CMK (cell line): ENCODE results near the gene SMIM1.

Source experiments
- DNase-seq: peaks from one replicate; pipeline ENCODE4 v3.0.0-alpha.2; 2010; ENCODE audit warnings: low read depth

SMIM1 gene

GRCh38 chr1:3772715-3773571 lies at the start of gene SMIM1:
Gene SMIM1, plus strand, starts transcription at chr1:3772749. Its CDS starts 2,625 bp downstream, at chr1:3775374.
- DNase-seq: peak; percentile 60

GRCh38 chr1:3722846-3723245 lies 49.7 kb upstream of the SMIM1 start:
- DNase-seq: no peak

GRCh38 chr1:3724416-3725030 lies 48.0 kb upstream of the SMIM1 start:
- peak; percentile 69 for DNase-seq

- DNase-seq: no peak
Observed at GRCh38 chr1:3725366-3725765, 47.2 kb upstream of the SMIM1 start.

GRCh38 chr1:3727042-3727824 lies 45.3 kb upstream of the SMIM1 start:
- peak; percentile 64 for DNase-seq

- no peak for DNase-seq
Observed at GRCh38 chr1:3727825-3728776, 44.4 kb upstream of the SMIM1 start.

GRCh38 chr1:3729594-3730542 lies 42.7 kb upstream of the SMIM1 start:
- DNase-seq: no peak

- no peak for DNase-seq
Observed at GRCh38 chr1:3730543-3731247, 41.9 kb upstream of the SMIM1 start.

GRCh38 chr1:3731583-3732433 lies 40.7 kb upstream of the SMIM1 start:
- no peak for DNase-seq

- no peak for DNase-seq
Observed at GRCh38 chr1:3732434-3733093, 40.0 kb upstream of the SMIM1 start.

GRCh38 chr1:3733094-3733882 lies 39.3 kb upstream of the SMIM1 start:
- no peak for DNase-seq

- DNase-seq: no peak
Observed at GRCh38 chr1:3733883-3734589, 38.5 kb upstream of the SMIM1 start.

GRCh38 chr1:3734602-3735001 lies 37.9 kb upstream of the SMIM1 start:
- no peak for DNase-seq

GRCh38 chr1:3735027-3735681 lies 37.4 kb upstream of the SMIM1 start:
- DNase-seq: no peak

GRCh38 chr1:3735688-3736087 lies 36.9 kb upstream of the SMIM1 start:
- no peak for DNase-seq

- DNase-seq: no peak
Observed at GRCh38 chr1:3736131-3736561, 36.4 kb upstream of the SMIM1 start.
